ENCODE results near the gene SULT1A1. TPM values are rescaled to one million over a fixed set of nuclear protein-coding genes. Genes with fewer than 3 reads are reported as not detected.
A peak's percentile ranks its signal among the peaks of the same experiment; 100 is the strongest.

Gene SULT1A1
- total and polyA plus RNA-seq, 2 of the 13 experiments (the other 11 are each of a cell fraction or from before 2014, with no cell fraction given): 114 to 147 TPM

DNA sequence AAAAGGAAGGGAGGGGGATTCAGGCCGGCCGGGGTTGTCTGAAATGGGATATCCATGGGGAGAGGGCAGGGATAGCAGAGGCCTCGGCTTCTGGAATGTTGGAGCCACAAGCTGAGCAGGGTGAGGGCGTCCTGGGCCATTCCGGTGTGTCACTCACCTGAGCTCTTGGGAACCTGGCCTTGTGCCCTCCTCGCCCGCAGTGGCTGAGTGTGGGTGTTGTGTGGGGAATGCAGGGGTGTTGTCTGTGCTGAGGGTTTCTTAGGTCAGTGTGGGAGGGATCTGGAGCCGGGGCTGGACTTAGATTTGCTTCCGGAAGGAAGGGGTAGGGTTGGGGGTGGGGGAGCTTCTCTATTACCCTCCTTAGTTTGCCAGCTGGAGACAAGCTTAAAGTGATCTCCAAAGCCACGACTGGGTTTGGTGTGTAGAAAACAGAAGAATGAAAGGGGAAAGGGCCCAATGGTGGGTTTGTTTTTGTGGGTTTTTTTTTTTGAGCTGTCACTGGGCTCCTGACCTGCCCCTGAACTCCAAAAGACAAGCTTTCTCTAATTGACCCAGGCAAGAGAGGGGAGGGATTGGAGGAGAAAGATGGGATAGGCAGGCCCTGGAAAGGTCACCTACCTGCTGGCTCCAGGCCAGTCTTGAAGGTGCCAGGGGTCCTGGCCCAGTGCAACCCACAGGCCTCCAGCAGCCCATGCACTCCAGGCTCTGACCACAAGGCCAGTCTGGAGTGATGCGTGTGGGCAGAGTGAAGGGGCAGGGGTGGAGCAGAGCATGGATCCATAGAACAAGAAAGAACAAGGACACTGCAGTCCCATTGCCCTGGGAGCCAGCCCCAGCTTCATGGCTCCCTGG is 12.8 kb downstream of the SULT1A1 start, which contains the start of gene SULT1A2 (continued):
- TF ChIP-seq RBM22 (optimal IDR thresholded peaks at IDR 0.05; ENCODE audit: low read length) (peak; percentile 37), ZNF33A (CRISPR knock-in tag; IDR thresholded peaks at IDR 0.05; ENCODE audit: borderline replicate concordance) (no peak), SPEN (CRISPR knock-in tag; IDR thresholded peaks at IDR 0.05; ENCODE audit: low read depth) (0 out of 2 replicates have a peak, but pooled peaks have one; percentile 3), PHF21A (CRISPR knock-in tag; IDR thresholded peaks at IDR 0.05) (peak; percentile 82), ZNF703 (CRISPR knock-in tag; IDR thresholded peaks at IDR 0.05; ENCODE audit: borderline replicate concordance) (no peak), MBNL3 (CRISPR knock-in tag; conservative IDR thresholded peaks at IDR 0.05) (no peak), ZNF3 (CRISPR knock-in tag; IDR thresholded peaks at IDR 0.05) (no peak), RFX3 (CRISPR knock-in tag; IDR thresholded peaks at IDR 0.05) (no peak), HNRNPH1 (optimal IDR thresholded peaks at IDR 0.05; ENCODE audit: low read depth, low read length) (no peak), ZNF563 (CRISPR knock-in tag; IDR thresholded peaks at IDR 0.05) (0 out of 2 replicates have a peak, but pooled peaks have one; percentile 10), TCF7 (IDR thresholded peaks at IDR 0.05; ENCODE audit: low read depth) (no peak), ZNF30 (CRISPR knock-in tag; IDR thresholded peaks at IDR 0.05) (no peak), GABPB1 (CRISPR knock-in tag; IDR thresholded peaks at IDR 0.05) (peak; percentile 38; the same call in 1 of the 2 replicates), MTA1 (CRISPR knock-in tag; IDR thresholded peaks at IDR 0.05; ENCODE audit: borderline replicate concordance) (no peak), ZNF746 (CRISPR knock-in tag; IDR thresholded peaks at IDR 0.05) (0 out of 2 replicates have a peak, but pooled peaks have one; percentile 21), TEAD2 (CRISPR knock-in tag; IDR thresholded peaks at IDR 0.05) (no peak), FOSL2 (CRISPR knock-in tag; IDR thresholded peaks at IDR 0.05) (peak; percentile 38; the same call in 1 of the 2 replicates), ZFP82 (CRISPR knock-in tag; IDR thresholded peaks at IDR 0.05; ENCODE audit: borderline replicate concordance) (no peak), ZBTB7B (CRISPR knock-in tag; IDR thresholded peaks at IDR 0.05) (peak; percentile 56; the same call in 1 of the 2 replicates), CBFB (CRISPR knock-in tag; IDR thresholded peaks at IDR 0.05) (no peak)
- TF ChIP-seq, protein P1, sequence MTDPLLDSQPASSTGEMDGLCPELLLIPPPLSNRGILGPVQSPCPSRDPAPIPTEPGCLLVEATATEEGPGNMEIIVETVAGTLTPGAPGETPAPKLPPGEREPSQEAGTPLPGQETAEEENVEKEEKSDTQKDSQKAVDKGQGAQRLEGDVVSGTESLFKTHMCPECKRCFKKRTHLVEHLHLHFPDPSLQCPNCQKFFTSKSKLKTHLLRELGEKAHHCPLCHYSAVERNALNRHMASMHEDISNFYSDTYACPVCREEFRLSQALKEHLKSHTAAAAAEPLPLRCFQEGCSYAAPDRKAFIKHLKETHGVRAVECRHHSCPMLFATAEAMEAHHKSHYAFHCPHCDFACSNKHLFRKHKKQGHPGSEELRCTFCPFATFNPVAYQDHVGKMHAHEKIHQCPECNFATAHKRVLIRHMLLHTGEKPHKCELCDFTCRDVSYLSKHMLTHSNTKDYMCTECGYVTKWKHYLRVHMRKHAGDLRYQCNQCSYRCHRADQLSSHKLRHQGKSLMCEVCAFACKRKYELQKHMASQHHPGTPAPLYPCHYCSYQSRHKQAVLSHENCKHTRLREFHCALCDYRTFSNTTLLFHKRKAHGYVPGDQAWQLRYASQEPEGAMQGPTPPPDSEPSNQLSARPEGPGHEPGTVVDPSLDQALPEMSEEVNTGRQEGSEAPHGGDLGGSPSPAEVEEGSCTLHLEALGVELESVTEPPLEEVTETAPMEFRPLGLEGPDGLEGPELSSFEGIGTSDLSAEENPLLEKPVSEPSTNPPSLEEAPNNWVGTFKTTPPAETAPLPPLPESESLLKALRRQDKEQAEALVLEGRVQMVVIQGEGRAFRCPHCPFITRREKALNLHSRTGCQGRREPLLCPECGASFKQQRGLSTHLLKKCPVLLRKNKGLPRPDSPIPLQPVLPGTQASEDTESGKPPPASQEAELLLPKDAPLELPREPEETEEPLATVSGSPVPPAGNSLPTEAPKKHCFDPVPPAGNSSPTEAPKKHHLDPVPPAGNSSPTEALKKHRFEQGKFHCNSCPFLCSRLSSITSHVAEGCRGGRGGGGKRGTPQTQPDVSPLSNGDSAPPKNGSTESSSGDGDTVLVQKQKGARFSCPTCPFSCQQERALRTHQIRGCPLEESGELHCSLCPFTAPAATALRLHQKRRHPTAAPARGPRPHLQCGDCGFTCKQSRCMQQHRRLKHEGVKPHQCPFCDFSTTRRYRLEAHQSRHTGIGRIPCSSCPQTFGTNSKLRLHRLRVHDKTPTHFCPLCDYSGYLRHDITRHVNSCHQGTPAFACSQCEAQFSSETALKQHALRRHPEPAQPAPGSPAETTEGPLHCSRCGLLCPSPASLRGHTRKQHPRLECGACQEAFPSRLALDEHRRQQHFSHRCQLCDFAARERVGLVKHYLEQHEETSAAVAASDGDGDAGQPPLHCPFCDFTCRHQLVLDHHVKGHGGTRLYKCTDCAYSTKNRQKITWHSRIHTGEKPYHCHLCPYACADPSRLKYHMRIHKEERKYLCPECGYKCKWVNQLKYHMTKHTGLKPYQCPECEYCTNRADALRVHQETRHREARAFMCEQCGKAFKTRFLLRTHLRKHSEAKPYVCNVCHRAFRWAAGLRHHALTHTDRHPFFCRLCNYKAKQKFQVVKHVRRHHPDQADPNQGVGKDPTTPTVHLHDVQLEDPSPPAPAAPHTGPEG (CRISPR knock-in tag; IDR thresholded peaks at IDR 0.05): no peak
